ENCODE measurements around the gene MRTFB. TPM values are rescaled to one million over a fixed set of nuclear protein-coding genes. Genes with fewer than 3 reads are reported as not detected.

The MRTFB gene
- total RNA-seq, 4 donors from 2014 or later, result 31.9 to 128 (median 56.4) TPM

DNA sequence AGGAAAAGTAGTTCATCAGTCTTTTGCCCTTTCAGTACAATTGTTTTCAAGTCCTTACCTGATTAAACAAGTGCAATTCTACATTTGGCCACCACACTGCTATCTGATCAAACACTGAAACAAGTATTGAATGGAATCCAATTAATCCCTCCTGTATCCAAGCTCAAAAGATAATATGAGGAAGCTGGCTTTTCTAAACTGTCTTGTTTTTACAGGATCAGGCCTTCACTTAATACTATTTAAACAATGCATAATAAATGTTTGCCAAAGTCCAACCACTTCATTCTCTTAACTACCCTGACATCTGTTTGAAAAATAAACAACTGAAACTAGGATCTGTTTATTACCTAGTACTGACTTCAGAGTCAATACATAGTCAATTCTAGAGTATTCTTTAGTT lies 131.6 kb downstream of the MRTFB start:
- TF ChIP-seq, protein P1, sequence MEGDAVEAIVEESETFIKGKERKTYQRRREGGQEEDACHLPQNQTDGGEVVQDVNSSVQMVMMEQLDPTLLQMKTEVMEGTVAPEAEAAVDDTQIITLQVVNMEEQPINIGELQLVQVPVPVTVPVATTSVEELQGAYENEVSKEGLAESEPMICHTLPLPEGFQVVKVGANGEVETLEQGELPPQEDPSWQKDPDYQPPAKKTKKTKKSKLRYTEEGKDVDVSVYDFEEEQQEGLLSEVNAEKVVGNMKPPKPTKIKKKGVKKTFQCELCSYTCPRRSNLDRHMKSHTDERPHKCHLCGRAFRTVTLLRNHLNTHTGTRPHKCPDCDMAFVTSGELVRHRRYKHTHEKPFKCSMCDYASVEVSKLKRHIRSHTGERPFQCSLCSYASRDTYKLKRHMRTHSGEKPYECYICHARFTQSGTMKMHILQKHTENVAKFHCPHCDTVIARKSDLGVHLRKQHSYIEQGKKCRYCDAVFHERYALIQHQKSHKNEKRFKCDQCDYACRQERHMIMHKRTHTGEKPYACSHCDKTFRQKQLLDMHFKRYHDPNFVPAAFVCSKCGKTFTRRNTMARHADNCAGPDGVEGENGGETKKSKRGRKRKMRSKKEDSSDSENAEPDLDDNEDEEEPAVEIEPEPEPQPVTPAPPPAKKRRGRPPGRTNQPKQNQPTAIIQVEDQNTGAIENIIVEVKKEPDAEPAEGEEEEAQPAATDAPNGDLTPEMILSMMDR (IDR thresholded peaks at IDR 0.05), result no peak
- TF ChIP-seq POLR2A (IDR thresholded peaks at IDR 0.05), result no peak
- intact Hi-C loops (cut with DNase I; ENCODE audit: low total_unique reads), result no loop called here
- no peak for DNase-seq (ENCODE audit: low spot score in 2 of 2)
- no peak overlapping the region for H3K4me3 ChIP-seq (ENCODE audit: low read depth, poor library complexity, severe bottlenecking)

DNA sequence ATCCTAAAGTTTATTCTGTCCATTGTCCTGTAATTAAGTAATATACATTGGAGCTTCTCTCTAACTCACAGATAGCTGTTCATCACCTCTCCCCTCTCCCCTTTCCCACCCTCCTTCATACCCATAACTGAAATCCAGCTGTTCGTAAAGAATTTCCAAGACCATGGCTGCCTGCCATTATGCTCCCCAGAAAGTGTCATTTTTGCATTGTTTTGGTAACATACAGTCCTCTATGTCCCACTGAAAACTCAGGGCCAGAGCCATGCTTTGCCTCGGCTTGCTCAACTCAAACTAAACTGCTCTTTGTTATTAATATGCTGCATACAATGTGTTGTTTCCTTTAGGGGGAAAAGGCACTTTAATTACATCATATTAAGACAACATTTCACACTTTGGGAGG lies 132.0 kb downstream of the MRTFB start:
- TF ChIP-seq, protein P1 (IDR thresholded peaks at IDR 0.05), result no peak
- no peak for TF ChIP-seq POLR2A (IDR thresholded peaks at IDR 0.05)
- intact Hi-C loops (cut with DNase I; ENCODE audit: low total_unique reads), result no loop called here

DNA sequence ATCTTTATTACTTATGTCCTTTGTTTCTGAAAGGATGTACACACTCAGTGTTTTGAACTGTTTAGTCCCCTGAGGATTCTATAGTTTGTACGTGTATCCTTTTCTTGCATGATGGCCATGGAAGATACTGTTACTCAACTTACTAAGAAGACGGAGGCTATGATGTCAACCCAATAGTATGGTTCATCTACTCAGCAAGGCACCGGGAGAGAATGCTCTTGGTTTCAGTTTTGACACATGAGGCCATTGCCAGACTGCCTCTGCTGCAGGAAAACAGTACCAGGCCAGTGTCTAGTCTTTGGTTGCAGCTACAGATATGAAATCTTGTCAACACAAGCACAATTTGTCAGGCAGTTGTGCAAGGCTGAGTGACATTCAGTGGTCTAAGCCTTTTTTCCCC lies 134.5 kb downstream of the MRTFB start:
- intact Hi-C loops (cut with DNase I; ENCODE audit: low total_unique reads), result no loop called here
- WGBS, 2 donors, result 86 to 90% methylated on average over 3 of the region's 3 CpGs
- no peak overlapping the region for H3K4me3 ChIP-seq (ENCODE audit: low read depth, poor library complexity, severe bottlenecking)
- TF ChIP-seq, protein P1 (IDR thresholded peaks at IDR 0.05), result no peak
- no peak for TF ChIP-seq POLR2A (IDR thresholded peaks at IDR 0.05)
- no peak for DNase-seq (ENCODE audit: low spot score in 2 of 2)

More for the DNA sequence above, 132.0 kb downstream of the MRTFB start:
- no peak for DNase-seq (ENCODE audit: low spot score in 2 of 2)
- no peak overlapping the region for H3K4me3 ChIP-seq (ENCODE audit: low read depth, poor library complexity, severe bottlenecking)
- 68 to 82% methylated on average over 2 of the region's 2 CpGs for WGBS, 2 donors

GRCh38 chr16:14211856-14212543 lies 140.9 kb downstream of the MRTFB start:
- DNase-seq (ENCODE audit: low spot score in 2 of 2), result no peak
- no peak for TF ChIP-seq POLR2A (IDR thresholded peaks at IDR 0.05)
- TF ChIP-seq, protein P1 (IDR thresholded peaks at IDR 0.05), result no peak
- no peak overlapping the region for H3K4me3 ChIP-seq (ENCODE audit: low read depth, poor library complexity, severe bottlenecking)
- intact Hi-C loops (cut with DNase I; ENCODE audit: low total_unique reads), result no loop called here
- WGBS, 2 donors, result 91 to 95% methylated on average over 6 of the region's 6 CpGs

DNA sequence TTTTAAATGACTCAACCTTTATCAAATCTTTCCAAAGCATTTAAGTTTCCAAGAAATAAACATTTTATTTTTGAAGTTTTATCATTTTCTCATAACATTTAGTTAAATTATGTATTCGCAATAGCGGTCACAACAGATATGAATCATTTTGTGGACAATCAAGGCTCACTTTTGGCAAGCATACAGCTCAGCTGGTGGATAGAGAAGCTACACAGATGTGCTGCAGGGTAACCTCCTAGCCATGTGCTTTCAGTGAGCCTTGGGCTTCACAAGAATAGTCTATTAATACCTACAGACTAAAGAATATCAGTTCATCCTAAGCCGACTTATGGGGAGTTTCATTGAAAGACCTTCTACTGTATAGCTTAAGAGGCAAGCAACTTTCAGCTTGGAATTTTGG lies 144.8 kb downstream of the MRTFB start:
- no peak overlapping the region for H3K4me3 ChIP-seq (ENCODE audit: low read depth, poor library complexity, severe bottlenecking)
- DNase-seq (ENCODE audit: low spot score in 2 of 2), result no peak
- TF ChIP-seq, protein P1 (IDR thresholded peaks at IDR 0.05), result no peak
- WGBS, 2 donors, result 91 to 98% methylated on average over 3 of the region's 3 CpGs
- intact Hi-C loops (cut with DNase I; ENCODE audit: low total_unique reads), result no loop called here

GRCh38 chr16:14219983-14220382 lies 148.9 kb downstream of the MRTFB start:
- WGBS, 2 donors, result 94 to 97% methylated on average over 3 of the region's 3 CpGs
- intact Hi-C loops (cut with DNase I; ENCODE audit: low total_unique reads), result no loop called here

More at GRCh38 chr16:14219983-14220382, 148.9 kb downstream of the MRTFB start:
- no peak overlapping the region for H3K4me3 ChIP-seq (ENCODE audit: low read depth, poor library complexity, severe bottlenecking)
- TF ChIP-seq, protein P1 (IDR thresholded peaks at IDR 0.05), result no peak
- no peak for TF ChIP-seq POLR2A (IDR thresholded peaks at IDR 0.05)
- DNase-seq (ENCODE audit: low spot score in 2 of 2), result no peak

Measured in lower leg skin (tissue), 4 donors.